Stimulated activated CD4-positive, alpha-beta T cell treated with anti-CD3 and anti-CD28 coated beads, Interleukin-1b, Interleukin-23, amount 100 ng/mL, for 24 hours (primary cell): ENCODE results near the gene BABAM2.

ENCODE experiments used
- DNase-seq, 4 experiments: peaks; one replicate each; pipeline ENCODE4 v3.0.0-alpha.2; 2020; ENCODE audit warnings: low read depth in 4 of 4, low spot score in 1 of 4

Gene BABAM2

DNA sequence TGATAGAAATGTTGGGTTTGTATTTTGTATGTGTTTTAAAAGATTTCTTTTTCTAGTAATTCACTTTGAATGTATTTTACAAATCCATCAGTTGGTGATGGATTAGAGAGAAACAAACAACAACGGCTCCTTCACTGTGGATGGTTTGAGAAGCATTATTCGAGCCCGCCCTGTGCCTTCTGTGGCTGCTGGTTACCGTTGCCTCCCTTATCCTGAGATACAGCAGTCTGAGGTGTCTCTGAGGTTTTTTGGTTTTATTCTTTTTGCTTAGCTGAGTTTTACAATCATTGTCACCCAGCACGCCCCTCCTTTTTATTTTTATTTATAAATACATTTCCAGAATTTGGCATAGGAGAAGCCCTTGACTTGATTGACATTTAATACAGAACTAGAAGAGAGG lies 168.3 kb downstream of the BABAM2 start:
- DNase-seq, result no peak

DNA sequence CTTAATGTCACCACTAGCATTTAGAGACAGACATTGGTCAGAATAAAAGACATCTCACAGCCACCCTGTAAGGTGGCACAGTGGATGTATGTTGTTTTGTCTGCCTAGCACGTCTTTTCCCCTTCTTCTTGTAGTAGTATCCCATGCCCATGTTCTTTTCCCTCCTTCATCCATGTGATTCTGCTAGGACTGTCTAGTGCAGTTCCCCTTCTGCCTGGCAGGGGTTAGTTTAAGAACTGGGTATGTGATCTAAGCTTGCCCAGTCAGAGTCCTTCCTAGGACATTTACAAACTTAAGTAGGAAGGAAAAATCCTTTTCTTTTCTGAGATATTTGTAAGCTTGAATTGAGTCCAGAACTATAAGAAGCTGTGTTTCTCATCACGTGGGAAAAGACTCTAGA lies 172.3 kb downstream of the BABAM2 start:
- DNase-seq, result no peak

- no peak for DNase-seq
These were observed 173.0 kb downstream of the BABAM2 start for GRCh38 chr2:28063492-28063962.

GRCh38 chr2:28067602-28068001 lies 177.1 kb downstream of the BABAM2 start:
- DNase-seq, result no peak

DNA sequence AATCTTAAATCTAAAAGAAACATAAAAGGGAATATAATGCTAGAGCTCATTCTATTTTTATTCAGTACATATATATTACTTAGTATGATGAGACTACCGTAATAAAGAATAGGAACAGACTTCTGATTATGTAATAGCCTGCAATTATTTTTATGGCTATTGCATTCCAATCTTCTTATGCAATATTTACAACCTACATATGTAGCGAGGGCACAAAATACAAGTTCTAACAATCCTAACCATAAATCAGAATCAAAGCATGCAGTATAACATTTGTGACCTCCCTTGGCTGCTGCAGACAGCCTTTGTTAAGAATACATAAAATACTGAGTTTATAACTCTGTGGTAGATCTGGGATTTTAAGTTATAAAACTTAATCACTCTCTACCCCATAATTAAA lies 177.6 kb downstream of the BABAM2 start:
- DNase-seq, result no peak

DNA sequence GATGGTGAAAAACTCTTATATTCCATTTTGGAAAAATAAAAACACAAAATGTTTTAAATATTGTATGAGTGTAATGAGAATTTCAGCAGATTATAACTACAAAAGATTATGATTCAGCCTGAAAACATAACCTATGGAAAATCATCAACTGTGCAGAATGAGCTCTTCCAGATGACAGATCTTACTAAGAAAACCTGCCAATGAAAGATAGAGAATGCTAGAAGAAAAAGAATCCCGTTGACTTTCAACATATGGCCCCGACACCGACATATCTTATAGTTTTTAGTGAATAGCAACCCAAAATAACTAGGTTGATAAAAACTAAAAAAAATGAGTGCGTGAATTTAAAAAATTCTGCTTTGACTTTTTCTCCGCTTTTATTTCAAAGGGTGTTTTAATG lies 178.0 kb downstream of the BABAM2 start:
- DNase-seq, result no peak

DNA sequence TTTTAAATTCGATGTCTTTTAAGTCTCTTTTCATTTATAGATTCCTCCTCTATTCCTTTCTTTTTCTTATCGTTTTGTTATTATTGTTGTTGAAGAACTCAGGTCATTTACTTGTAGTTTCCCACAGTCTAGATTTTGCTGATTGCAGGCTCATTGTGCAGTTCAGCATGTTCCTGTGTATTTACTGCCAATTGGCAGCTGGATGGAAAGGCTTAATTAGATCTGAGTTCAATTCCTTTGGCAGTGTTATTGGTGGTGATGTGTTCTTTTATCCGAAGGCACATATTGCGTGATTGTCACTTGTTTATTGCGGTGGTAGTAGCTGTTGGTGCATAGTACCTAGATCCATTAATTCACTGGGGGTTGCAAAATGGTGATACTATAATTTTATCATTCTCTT lies 180.7 kb downstream of the BABAM2 start:
- no peak for DNase-seq

DNA sequence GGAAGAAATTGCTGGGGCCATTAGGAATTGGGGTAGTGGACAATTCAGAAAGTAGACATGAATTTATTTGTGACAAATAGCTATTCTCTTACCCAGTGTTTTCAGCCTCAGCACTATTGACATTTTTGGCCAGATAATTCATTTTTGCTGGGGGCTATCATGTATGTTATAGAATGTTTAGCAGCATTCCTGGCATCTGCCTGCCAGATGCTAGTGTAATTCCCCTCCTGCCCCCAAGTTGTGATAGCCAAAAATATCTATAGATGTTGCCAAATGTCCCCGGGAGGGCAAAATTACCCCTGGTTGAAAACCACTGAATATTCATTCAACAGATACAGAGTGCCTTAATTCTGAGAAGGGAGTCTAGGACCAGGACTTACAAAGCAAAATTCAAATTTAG lies 183.6 kb downstream of the BABAM2 start:
- DNase-seq, result no peak

- no peak for DNase-seq
These were observed 190.4 kb downstream of the BABAM2 start for GRCh38 chr2:28080911-28081310.

DNA sequence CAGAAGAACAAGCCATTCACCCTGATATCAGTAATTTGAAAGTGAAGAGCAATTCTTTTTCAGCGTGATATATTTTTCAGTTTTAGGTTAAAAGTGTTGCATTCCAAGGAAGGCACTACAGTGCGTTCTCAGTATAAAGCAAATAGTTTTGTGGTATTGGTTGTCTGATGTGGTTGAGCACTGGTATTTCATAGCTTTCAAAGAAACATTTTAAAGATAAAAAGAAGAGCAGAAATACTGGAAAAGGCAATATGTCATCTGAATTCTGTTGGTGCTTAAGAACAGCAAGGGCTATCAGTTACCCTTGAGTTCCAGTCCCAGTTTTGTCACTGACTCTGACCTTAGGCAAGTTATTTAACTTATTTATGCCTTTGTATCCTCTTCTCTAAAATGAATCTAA lies 191.6 kb downstream of the BABAM2 start:
- DNase-seq, result no peak

GRCh38 chr2:28083476-28083875 lies 192.9 kb downstream of the BABAM2 start:
- no peak for DNase-seq

DNA sequence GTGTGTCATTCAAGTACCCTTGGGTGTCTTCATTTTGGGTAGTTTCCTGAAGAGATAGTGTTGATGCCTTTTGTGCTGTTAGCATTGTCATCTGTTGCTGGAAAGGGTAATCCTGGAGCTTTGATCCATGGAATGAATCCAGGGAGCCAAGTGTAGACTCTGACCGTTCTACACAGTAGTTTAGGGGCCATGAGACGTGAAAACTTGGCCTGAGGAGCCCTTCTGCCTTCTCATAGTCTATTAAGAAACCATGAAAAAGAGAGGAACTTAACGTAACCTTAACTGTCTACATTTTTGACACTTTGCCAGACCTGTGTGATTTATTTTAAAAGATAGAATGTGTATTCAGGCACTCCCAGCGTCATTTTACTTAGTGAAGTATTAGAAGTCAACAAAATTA lies 194.0 kb downstream of the BABAM2 start:
- DNase-seq, result no peak

- no peak for DNase-seq
These were observed 194.7 kb downstream of the BABAM2 start for GRCh38 chr2:28085201-28085600.

- no peak for DNase-seq
These were observed 196.1 kb downstream of the BABAM2 start for GRCh38 chr2:28086611-28087010.

- DNase-seq, result no peak
These were observed 198.4 kb downstream of the BABAM2 start for GRCh38 chr2:28088970-28089369.

- no peak for DNase-seq
These were observed 199.0 kb downstream of the BABAM2 start for GRCh38 chr2:28089486-28089885.

DNA sequence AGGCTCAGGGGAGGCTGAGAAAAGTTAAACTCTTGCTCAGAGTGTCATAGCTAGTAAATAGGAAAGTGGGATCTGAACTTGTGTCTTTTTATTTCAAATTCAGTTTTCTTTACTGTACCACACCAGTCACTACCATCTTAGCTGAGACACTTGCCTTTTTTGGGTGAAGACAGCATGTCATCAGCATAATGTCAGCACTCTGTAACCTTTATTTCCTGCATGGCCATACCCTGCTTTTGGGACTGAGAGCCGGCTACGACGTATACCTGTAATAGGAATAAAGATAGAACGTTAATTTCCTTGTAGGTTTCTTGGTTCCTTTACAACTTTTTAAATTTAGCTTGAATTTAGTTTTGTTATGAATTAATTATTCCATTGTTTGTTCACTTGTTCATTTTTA lies 202.8 kb downstream of the BABAM2 start:
- no peak for DNase-seq

DNA sequence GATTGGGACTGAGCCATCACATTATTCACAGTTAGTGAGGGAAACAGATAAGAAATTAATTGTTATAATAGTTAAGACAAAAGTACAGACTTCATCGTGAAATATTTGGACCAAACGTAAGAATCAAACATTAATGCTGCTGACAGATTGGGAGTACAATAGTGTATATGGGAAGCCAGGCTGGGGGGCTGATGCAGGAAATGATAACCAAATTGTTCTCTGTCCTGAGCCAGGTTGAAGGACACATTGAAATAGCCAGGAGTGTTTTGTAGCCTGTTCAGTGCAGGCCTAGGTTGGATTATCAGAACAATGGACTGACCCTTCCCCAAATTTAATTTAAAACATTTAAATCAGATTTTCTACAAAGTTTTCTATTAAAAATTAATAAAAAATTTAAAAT lies 203.2 kb downstream of the BABAM2 start:
- DNase-seq, result no peak

GRCh38 chr2:28094739-28095138 lies 204.2 kb downstream of the BABAM2 start:
- no peak for DNase-seq

DNA sequence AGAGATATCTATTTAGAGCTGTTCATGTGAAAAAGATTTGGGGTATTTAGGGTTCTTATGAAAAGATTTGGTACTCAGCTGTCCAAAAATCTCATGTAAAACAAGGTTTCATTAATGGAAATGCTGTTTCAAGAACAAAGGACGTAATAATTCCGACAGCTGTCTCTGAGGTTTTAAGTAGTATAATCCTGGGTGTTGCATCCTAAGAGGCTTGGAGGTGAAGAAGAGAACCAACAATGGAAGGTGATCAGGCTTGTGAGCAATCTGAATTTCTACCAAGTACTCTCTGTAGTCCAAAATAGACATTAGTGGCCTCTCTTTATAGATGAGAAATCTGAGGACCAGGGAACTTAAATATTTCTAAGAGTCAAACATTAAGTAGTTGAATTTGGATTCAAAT lies 205.1 kb downstream of the BABAM2 start:
- no peak for DNase-seq

DNA sequence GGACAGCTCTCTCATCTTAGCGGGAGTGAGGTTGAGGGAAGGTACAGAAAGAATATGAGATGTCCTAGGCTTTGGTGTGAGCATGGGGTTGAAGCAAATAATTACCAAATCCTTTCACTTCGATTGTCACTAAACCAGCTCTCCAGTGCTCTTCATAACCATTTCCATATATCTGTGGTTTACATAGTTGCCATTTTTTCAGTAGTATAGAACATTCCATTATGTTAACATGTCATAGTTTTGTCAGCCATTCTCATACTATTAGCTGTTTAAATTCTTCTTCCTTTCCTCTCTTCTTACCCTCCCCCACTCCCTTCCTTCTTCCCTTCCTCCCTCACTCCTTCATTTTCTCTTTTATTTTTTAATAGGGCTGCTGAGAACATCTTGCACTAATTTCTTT lies 205.9 kb downstream of the BABAM2 start:
- no peak for DNase-seq

- DNase-seq, result no peak
These were observed 208.1 kb downstream of the BABAM2 start for GRCh38 chr2:28098501-28099225.

DNA sequence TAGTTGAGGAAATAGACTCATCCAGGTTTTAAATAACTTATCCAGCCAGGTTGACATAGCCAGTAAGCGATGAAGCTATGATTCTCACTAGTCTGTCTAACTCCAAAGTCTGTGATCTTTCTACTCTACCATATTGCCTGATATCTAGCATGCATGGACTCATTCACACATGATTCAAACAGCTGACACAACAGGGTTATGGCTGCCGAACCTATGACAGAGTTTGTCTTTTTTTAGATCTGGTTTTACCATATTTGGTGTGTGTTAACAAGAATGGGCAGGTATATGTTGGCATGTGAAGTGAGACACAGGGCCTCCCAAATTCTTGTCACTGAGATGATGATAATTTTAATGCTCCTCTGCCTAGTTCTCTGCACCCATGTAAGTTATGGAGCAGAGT lies 210.6 kb downstream of the BABAM2 start:
- DNase-seq, result no peak
